ENCODE data around the gene INSIG1.

- TF ChIP-seq CTCF (conservative IDR thresholded peaks at IDR 0.05; ENCODE audit: low read length): no peak
- TF ChIP-seq EZH2phosphoT487 (IDR thresholded peaks at IDR 0.05; ENCODE audit: borderline replicate concordance): no peak
Observed at GRCh38 chr7:155352753-155353115, 55.1 kb downstream of the INSIG1 start.

Data from Loucy (cell line).